Body of pancreas (tissue), 4 donors: ENCODE measurements around the gene CARMIL3. TPM values are rescaled to one million over a fixed set of nuclear protein-coding genes. Genes with fewer than 3 reads are reported as not detected.
"Not testable (repeated sequence)": the region's sequence is repeated elsewhere in the genome, so short reads cannot be mapped to it uniquely, and the experiment has no call there.

Experiments used
- ATAC-seq: fragments of 150-250 bp; one replicate; pipeline ENCODE4 v1.9.1; 2016
- DNase-seq, 4 donors: peaks; one replicate each; pipeline ENCODE4 v3.0.0-alpha.2; 2019
- H3K27ac ChIP-seq, 4 donors: fragments of 200-600 bp; sonication (generic); 1 replicate in 3 of 4; 2 replicates in 1 of 4; pipeline versions ENCODE4 v1.5.1 to v1.6.1; 2016 to 2019; ENCODE audit warnings: mild to moderate bottlenecking in 1 of 4, mixed read lengths in 1 of 4, moderate library complexity in 1 of 4
- H3K27me3 ChIP-seq, 2 donors: fragments of 200-600 bp; sonication (generic); one replicate each; pipeline ENCODE4 v1.6.0; 2016; ENCODE audit warnings: mild to moderate bottlenecking in 1 of 2
- H3K36me3 ChIP-seq, 2 donors: fragments of 200-600 bp; sonication (generic); replicated peaks in 1 of 2; 2 replicates each; pipeline ENCODE4 v1.5.1; 2016; ENCODE audit warnings: low read depth in 2 of 2; ENCODE audit not compliant: insufficient read depth in 1 of 2
- H3K4me1 ChIP-seq: fragments of 200-600 bp; sonication (generic); one replicate; pipeline ENCODE4 v1.6.0; 2016
- H3K4me3 ChIP-seq, 2 donors: fragments of 200-600 bp; sonication (generic); 1 replicate in 1 of 2; 2 replicates in 1 of 2; pipeline ENCODE4 v1.5.1; 2016 to 2019
- H3K9me3 ChIP-seq, 3 donors: fragments of 200-600 bp; sonication (generic); 1 replicate in 2 of 3; 2 replicates in 1 of 3; pipeline ENCODE4 v1.5.1; 2016
- POLR2A ChIP-seq, 3 donors: fragments of 450-650 bp; IDR thresholded peaks; one replicate each; pipeline ENCODE4 v1.6.1; 2016; ENCODE audit warnings: antibody characterized with exemption in 3 of 3, mild to moderate bottlenecking in 2 of 3
- WGBS, 2 donors: methylation state at CpG; one replicate each; pipeline ENCODE4 v1.1.5; 2017; 5-methylcytosine and 5-hydroxymethylcytosine counted together
- intact Hi-C: fragments of 100-400 bp; cut with DNase I; formaldehyde crosslinking; loops from one replicate; pipeline ENCODE4 v1.15.1; 2023
- total RNA-seq, 2 donors: library from RNA; depleted of rRNA; stranded (reverse); fragments of >200 nt; gene quantifications; one replicate each; pipeline ENCODE4 v1.1.0, GENCODE V29; 2016
- TF ChIP-seq, protein P1 (sequence below), 7 experiments: fragments of 450-650 bp in 4 of 7; fragments of 200-600 bp in 3 of 7; sonication (generic) in 3 of 7; IDR thresholded peaks; one replicate each; pipeline ENCODE4 v1.5.1; 2016 to 2019; ENCODE audit warnings: antibody characterized with exemption in 7 of 7

Gene CARMIL3, protein sequence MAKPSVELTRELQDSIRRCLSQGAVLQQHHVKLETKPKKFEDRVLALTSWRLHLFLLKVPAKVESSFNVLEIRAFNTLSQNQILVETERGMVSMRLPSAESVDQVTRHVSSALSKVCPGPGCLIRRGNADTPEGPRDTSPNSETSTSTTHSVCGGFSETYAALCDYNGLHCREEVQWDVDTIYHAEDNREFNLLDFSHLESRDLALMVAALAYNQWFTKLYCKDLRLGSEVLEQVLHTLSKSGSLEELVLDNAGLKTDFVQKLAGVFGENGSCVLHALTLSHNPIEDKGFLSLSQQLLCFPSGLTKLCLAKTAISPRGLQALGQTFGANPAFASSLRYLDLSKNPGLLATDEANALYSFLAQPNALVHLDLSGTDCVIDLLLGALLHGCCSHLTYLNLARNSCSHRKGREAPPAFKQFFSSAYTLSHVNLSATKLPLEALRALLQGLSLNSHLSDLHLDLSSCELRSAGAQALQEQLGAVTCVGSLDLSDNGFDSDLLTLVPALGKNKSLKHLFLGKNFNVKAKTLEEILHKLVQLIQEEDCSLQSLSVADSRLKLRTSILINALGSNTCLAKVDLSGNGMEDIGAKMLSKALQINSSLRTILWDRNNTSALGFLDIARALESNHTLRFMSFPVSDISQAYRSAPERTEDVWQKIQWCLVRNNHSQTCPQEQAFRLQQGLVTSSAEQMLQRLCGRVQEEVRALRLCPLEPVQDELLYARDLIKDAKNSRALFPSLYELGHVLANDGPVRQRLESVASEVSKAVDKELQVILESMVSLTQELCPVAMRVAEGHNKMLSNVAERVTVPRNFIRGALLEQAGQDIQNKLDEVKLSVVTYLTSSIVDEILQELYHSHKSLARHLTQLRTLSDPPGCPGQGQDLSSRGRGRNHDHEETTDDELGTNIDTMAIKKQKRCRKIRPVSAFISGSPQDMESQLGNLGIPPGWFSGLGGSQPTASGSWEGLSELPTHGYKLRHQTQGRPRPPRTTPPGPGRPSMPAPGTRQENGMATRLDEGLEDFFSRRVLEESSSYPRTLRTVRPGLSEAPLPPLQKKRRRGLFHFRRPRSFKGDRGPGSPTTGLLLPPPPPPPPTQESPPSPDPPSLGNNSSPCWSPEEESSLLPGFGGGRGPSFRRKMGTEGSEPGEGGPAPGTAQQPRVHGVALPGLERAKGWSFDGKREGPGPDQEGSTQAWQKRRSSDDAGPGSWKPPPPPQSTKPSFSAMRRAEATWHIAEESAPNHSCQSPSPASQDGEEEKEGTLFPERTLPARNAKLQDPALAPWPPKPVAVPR (N-terminal part only)
- total RNA-seq = under 1 TPM; 0.78 to 0.99 TPM

DNA sequence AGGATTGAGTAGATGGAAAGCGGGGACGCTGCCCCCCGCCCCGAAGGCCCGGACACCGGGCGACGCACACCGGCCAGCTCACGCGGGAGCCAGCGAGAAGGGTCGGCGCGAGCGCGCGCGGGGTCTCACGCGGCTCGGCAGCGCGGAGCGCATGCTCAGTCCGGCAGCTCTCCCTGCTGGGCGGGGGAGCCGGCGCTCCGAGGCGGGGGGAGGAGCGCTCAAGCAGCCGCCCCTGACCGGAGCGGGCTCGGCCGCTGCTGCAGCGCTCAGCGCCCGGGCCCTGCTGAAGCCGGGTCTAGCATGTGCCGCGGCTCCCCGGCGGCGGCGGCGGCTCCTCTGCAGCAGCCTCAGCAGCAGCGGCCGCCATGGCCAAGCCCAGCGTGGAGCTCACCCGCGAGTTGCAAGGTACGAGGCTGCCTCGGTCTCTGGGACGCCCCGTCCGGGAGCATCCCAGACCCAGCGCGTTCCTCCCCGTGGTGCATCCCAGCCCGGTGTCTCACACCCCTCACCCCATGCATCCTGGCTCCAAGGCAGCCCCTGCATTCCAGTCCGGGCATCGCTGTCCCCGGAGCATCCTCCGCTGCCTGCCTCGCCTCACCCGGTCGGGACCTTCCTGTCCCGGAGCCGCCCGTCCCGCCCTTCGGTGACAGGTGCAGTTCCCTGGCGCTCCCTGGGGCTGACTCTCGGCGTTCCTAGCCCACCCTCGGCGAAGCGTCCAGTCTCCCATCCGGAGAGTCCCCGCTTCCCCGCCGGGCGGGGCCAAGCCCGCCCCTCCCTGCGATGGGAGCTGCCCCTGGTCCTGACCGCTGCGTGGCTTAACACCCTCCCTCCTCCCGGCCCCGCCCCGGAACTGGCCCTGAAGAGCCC lies at the start of gene CARMIL3:
TSS of gene CARMIL3 (plus strand) at position 221 of the 867 bp plus-strand sequence. CDS start at position 366, 145 bp downstream.
- H3K27ac ChIP-seq = peak within 1 kb of the TSS; percentile 47 to 81 (median 78)
- TF ChIP-seq POLR2A (IDR thresholded peaks at IDR 0.05) = peak; percentile 26 to 60 (median 59)
- TF ChIP-seq, protein P1, sequence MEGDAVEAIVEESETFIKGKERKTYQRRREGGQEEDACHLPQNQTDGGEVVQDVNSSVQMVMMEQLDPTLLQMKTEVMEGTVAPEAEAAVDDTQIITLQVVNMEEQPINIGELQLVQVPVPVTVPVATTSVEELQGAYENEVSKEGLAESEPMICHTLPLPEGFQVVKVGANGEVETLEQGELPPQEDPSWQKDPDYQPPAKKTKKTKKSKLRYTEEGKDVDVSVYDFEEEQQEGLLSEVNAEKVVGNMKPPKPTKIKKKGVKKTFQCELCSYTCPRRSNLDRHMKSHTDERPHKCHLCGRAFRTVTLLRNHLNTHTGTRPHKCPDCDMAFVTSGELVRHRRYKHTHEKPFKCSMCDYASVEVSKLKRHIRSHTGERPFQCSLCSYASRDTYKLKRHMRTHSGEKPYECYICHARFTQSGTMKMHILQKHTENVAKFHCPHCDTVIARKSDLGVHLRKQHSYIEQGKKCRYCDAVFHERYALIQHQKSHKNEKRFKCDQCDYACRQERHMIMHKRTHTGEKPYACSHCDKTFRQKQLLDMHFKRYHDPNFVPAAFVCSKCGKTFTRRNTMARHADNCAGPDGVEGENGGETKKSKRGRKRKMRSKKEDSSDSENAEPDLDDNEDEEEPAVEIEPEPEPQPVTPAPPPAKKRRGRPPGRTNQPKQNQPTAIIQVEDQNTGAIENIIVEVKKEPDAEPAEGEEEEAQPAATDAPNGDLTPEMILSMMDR (IDR thresholded peaks at IDR 0.05) = peak in 2 of 7 experiments; percentile 6 to 13
- WGBS, 2 donors = 0 to 1% methylated on average over 3 to 92 of the region's 92 CpGs
- H3K4me1 ChIP-seq = peaks cover 20% of the 10 kb centered on the region
- peak within 1 kb of the TSS; percentile 25 to 34 for H3K4me3 ChIP-seq
- intact Hi-C loops = loop anchor here (10.0 kb wide), 1 partner anchor 113 kb away; the partner anchor contains the start of gene IRF9
- ATAC-seq = peak; percentile 94
- H3K9me3 ChIP-seq = no peaks in the 10 kb centered on the region
- peak; percentile 62 to 79 (median 71) for DNase-seq
- no peaks in the 10 kb centered on the region for H3K36me3 ChIP-seq
- no peaks in the 10 kb centered on the region for H3K27me3 ChIP-seq

DNA sequence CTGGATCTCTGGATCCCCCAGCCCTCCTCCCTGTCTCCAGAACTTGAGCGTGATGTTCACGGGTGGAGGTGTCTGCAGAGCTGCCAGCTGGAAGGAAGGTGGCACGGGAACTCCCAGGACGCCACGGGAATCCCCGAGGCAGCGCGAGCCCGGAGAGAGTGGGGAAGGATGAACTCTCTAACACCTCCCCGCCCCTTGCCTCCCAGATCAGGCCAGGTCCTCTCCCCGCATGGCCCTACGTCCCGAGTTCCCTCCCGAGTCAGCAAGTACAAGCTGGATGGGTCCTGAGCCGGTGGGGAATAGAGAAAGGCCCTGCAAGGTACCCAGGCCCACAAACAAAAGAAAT lies 45.4 kb upstream of the CARMIL3 start:
- H3K9me3 ChIP-seq, H3K4me3 ChIP-seq, H3K4me1 ChIP-seq, H3K27me3 ChIP-seq, intact Hi-C loops, DNase-seq, H3K36me3 ChIP-seq: not testable (repeated sequence)
- peak; percentile 49 for ATAC-seq
- WGBS, 2 donors = 7% methylated on average over 5 of the region's 15 CpGs; no CpG with 5 or more reads in 1 of the 2 donors
- peak overlapping the region in 1 of 4 donors; percentile 25 for H3K27ac ChIP-seq

DNA sequence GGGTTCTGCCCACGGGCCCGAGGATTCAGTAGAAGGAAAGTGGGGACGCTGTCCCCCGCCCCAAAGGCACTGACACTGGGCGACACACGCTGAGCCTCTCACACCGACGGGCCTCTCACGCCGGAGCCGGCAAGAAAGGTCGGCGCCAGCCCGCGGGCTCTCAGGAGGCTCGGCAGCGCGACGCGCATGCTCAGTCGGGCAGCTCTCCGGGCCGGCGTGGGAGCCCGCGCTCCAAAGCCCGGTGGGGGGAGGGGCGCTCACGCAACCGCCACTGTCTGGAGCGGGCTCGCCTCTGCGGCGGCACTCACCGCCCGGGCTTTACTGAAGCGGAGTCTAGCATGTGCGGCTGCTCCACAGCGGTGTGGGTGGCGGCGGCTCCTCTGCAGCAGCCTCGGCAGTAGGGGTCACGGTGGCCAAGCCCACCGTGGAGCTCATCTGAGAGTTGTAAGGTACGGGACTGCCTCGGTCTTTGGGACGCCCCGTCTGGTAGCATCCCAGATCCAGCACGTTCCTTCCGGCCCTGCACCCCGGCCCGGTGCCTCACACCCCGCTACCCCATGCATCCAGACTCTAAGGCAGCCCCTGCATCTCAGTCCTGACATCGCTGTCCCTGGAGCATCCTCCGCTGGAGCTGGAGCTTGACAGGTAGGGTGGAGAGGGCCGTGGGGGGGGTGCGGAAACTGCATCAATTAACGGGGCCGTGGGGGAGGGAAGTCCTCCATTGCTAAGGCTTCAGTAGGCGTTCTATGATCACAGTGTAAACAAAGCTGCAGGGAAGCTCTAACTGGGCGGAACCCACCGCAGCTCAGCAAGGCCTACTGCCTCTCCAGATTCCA lies 44.8 kb upstream of the CARMIL3 start:
- H3K4me3 ChIP-seq, H3K9me3 ChIP-seq, H3K4me1 ChIP-seq, H3K36me3 ChIP-seq, H3K27me3 ChIP-seq, intact Hi-C loops: not testable (repeated sequence)
- ATAC-seq (peak; percentile 94), DNase-seq (peak; percentile 30 to 75 (median 54))
- H3K27ac ChIP-seq = peak overlapping the region in 2 of 4 donors; percentile 25 to 26
- 18 to 20% methylated on average over 3 to 34 of the region's 62 CpGs for WGBS, 2 donors

DNA sequence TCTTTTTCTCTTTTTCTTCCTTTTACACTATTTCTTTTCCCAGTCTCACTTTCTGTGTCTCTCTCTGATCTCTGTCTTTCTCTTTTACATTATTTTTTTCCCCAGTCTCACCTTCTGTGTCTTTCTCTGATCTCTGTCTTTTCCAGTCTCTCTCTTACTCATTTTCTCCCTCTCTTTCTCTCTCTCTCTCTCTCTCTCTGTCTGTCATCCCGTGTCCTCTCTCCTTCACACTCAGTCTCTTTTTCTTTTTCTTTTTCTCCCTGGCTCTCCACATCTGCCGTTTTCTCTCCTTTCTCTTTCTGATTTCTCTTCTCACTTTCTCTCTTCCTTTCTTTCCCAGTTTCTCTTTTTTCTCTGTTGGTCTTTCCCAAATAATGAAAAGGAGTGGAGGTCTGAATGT lies 40.8 kb upstream of the CARMIL3 start:
- TF ChIP-seq, protein P1 (IDR thresholded peaks at IDR 0.05) = no peak
- no peak for TF ChIP-seq POLR2A (IDR thresholded peaks at IDR 0.05)
- 62 to 81% methylated on average over 2 of the region's 2 CpGs for WGBS, 2 donors
- Histone ChIP-seq H3K27me3 (no peaks in the 10 kb centered on the region), H3K9me3 (no peaks in the 10 kb centered on the region), H3K36me3 (no peaks in the 10 kb centered on the region), H3K4me3 (no peak overlapping the region), H3K4me1 (peaks cover 11% of the 10 kb centered on the region), H3K27ac (no peak overlapping the region)
- intact Hi-C loops = no loop called here
- ATAC-seq = no peak
- DNase-seq = no peak

DNA sequence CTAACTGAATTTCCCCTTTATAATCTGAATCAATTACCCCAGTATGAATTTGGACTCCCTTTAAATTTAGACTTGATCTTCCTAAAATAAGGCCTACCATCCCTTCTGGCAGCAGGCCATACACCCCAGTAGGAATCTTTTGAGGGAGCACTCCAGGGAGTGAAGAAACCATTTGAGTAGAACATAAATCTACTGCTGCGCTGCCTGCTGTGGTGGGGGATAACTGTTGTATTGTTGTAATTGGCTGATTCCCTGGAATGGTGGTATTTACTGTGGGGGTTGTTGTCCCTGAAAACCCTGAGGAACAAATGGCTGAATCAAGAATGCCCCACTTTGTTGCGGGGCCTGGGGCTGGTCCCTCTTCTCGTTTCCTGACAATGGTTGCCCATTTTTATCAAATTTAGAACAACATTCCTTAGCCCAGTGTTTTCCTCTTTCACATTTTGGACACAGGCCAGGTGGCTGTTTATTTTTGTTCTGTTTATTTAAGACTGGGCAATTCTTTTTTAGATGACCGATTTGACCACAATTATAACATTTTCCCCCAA lies 39.0 kb upstream of the CARMIL3 start:
- DNase-seq, H3K4me3 ChIP-seq, H3K27ac ChIP-seq, H3K27me3 ChIP-seq, H3K36me3 ChIP-seq, intact Hi-C loops, H3K9me3 ChIP-seq, ATAC-seq: not testable (repeated sequence)
- H3K4me1 ChIP-seq = peaks cover 11% of the 10 kb centered on the region
- 30 to 35% methylated on average over 4 of the region's 4 CpGs for WGBS, 2 donors
